ENCODE data around the gene ZC3H18.
"Not testable (repeated sequence)": the region's sequence is repeated elsewhere in the genome, so short reads cannot be mapped to it uniquely, and the experiment has no call there.

ZC3H18 gene

GRCh38 chr16:88658714-88659113, 88.5 kb downstream of the ZC3H18 start:
- FAIRE-seq, result no peak

GRCh38 chr16:88659160-88659559, 89.0 kb downstream of the ZC3H18 start:
- no peak for FAIRE-seq

GRCh38 chr16:88661468-88661867, 91.3 kb downstream of the ZC3H18 start:
- FAIRE-seq, result no peak

- FAIRE-seq, result no peak
Measured at GRCh38 chr16:88662222-88662842, 92.1 kb downstream of the ZC3H18 start.

- peak; percentile 73 for FAIRE-seq
Measured at GRCh38 chr16:88662843-88663606, 92.8 kb downstream of the ZC3H18 start, which contains the start of gene MVD. TSS of gene MVD (minus strand) at chr16:88663091. CDS start at chr16:88663080, 11 bp downstream.

- FAIRE-seq, result no peak
Measured at GRCh38 chr16:88665148-88665547, 94.9 kb downstream of the ZC3H18 start.

GRCh38 chr16:88665570-88665969, 95.4 kb downstream of the ZC3H18 start:
- no peak for FAIRE-seq

GRCh38 chr16:88667461-88667860, 97.3 kb downstream of the ZC3H18 start:
- no peak for FAIRE-seq

GRCh38 chr16:88669493-88669892, 99.3 kb downstream of the ZC3H18 start:
- not testable (repeated sequence) for FAIRE-seq

GRCh38 chr16:88669980-88670379, 99.8 kb downstream of the ZC3H18 start:
- no peak for FAIRE-seq

GRCh38 chr16:88671806-88672205, 101.6 kb downstream of the ZC3H18 start:
- no peak for FAIRE-seq

GRCh38 chr16:88672776-88673175, 102.6 kb downstream of the ZC3H18 start:
- FAIRE-seq, result no peak

- FAIRE-seq, result no peak
Measured at GRCh38 chr16:88673716-88674379, 103.6 kb downstream of the ZC3H18 start.

GRCh38 chr16:88676502-88677242, 106.5 kb downstream of the ZC3H18 start:
- no peak for FAIRE-seq

- FAIRE-seq, result no peak
Measured at GRCh38 chr16:88677721-88678120, 107.5 kb downstream of the ZC3H18 start.

- no peak for FAIRE-seq
Measured at GRCh38 chr16:88678224-88678979, 108.2 kb downstream of the ZC3H18 start.

GRCh38 chr16:88680554-88681083, 110.4 kb downstream of the ZC3H18 start:
- no peak for FAIRE-seq

- no peak for FAIRE-seq
Measured at GRCh38 chr16:88681084-88681680, 111.0 kb downstream of the ZC3H18 start.
